ENCODE measurements around the gene ELAVL3. TPM values are rescaled to one million over a fixed set of nuclear protein-coding genes. Genes with fewer than 3 reads are reported as not detected.
"Not testable (repeated sequence)": the region's sequence is repeated elsewhere in the genome, so short reads cannot be mapped to it uniquely, and the experiment has no call there.

The ELAVL3 gene
- total and polyA plus RNA-seq, 2 donors (not counting 3 experiments of a cell fraction or from before 2014, with no cell fraction given) = not detected

DNA sequence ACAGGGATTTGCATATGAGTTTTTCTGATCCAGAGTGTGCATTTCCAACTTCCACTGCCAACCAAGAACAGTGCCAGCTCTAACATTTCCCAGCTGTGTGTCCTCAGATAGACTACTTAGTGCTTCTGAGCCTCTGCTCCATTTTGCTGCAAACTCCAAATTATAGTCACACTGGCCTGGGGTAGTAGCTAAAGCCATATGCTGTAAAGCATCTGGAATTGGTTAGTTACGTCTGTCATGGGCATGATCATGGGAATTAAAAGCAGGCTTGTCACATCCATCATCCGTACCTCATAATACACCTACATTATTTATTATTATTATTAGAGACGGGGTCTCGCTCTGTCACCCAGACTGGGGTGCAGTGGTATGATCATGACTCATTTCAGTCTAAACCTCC, 7.1 kb downstream of the ELAVL3 start:
- intact Hi-C loops (cut with micrococcal nuclease) (no loop called here), dilution Hi-C loops (cut with MboI; ENCODE audit: extremely low pct_ligation_motif_present, low sequenced_read_pairs) (no loop called here)
- Histone ChIP-seq H3K9me1 (replicated peaks; ENCODE audit: control insufficient read depth, extremely low read depth, insufficient read depth, low read length) (no peaks in the 10 kb centered on the region), H3K36me3 (ENCODE audit: control insufficient read depth in 2 of 2, extremely low read depth in 1 of 2, insufficient read depth in 2 of 2, low read length in 2 of 2) (no peaks in the 10 kb centered on the region), H3K4me2 (ENCODE audit: insufficient read depth, low read length) (no peak overlapping the region), H4K20me1 (replicated peaks; ENCODE audit: control insufficient read depth, extremely low read depth, insufficient read depth, low read length) (no peaks in the 10 kb centered on the region), H3K27ac (ENCODE audit: insufficient read depth, low read depth, low read length) (no peak overlapping the region), H3K79me2 (ENCODE audit: control insufficient read depth, insufficient read depth, low read length) (no peaks in the 10 kb centered on the region), H3K4me3 (replicated peaks in 1 of 3; ENCODE audit: insufficient read depth in 1 of 3, low read depth in 1 of 3, low read length in 3 of 3) (no peak overlapping the region), H2AFZ (ENCODE audit: low read depth, low read length) (no peak overlapping the region), H3K9ac (replicated peaks; ENCODE audit: extremely low read depth, insufficient read depth, low read length) (no peak overlapping the region), H3K9me3 (replicated peaks; ENCODE audit: control insufficient read depth, insufficient read depth, low read length) (no peaks in the 10 kb centered on the region), H3K27me3 (ENCODE audit: control insufficient read depth in 2 of 2, insufficient read depth in 2 of 2, low read length in 2 of 2) (peaks cover 0 to 3% of the 10 kb centered on the region in 2 experiments), H3K4me1 (ENCODE audit: control insufficient read depth, extremely low read depth, insufficient read depth, low read length) (no peaks in the 10 kb centered on the region)
- BruUV-seq (replicated peaks) = no TSS peak
- ChIA-PET CTCF (no interaction called here), POLR2A (no interaction called here)
- DNase-seq (ENCODE audit: low read depth, low spot score) (no peak), FAIRE-seq (no peak)
- TF ChIP-seq JUN (IDR thresholded peaks at IDR 0.05; ENCODE audit: borderline replicate concordance, insufficient read depth, insufficient read length, low read depth) = no peak
- TF ChIP-seq, protein P1, sequence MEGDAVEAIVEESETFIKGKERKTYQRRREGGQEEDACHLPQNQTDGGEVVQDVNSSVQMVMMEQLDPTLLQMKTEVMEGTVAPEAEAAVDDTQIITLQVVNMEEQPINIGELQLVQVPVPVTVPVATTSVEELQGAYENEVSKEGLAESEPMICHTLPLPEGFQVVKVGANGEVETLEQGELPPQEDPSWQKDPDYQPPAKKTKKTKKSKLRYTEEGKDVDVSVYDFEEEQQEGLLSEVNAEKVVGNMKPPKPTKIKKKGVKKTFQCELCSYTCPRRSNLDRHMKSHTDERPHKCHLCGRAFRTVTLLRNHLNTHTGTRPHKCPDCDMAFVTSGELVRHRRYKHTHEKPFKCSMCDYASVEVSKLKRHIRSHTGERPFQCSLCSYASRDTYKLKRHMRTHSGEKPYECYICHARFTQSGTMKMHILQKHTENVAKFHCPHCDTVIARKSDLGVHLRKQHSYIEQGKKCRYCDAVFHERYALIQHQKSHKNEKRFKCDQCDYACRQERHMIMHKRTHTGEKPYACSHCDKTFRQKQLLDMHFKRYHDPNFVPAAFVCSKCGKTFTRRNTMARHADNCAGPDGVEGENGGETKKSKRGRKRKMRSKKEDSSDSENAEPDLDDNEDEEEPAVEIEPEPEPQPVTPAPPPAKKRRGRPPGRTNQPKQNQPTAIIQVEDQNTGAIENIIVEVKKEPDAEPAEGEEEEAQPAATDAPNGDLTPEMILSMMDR (IDR thresholded peaks at IDR 0.05; ENCODE audit: extremely low read depth in 1 of 2, insufficient read depth in 1 of 2, low read depth in 1 of 2, low read length in 2 of 2) = no peak

GRCh38 chr19:11468266-11468845, 12.5 kb downstream of the ELAVL3 start:
- FAIRE-seq; H3K79me2 ChIP-seq (ENCODE audit: control insufficient read depth, insufficient read depth, low read length); H3K4me1 ChIP-seq (ENCODE audit: control insufficient read depth, extremely low read depth, insufficient read depth, low read length); intact Hi-C loops (cut with micrococcal nuclease); H3K9ac ChIP-seq (replicated peaks; ENCODE audit: extremely low read depth, insufficient read depth, low read length); H3K9me3 ChIP-seq (replicated peaks; ENCODE audit: control insufficient read depth, insufficient read depth, low read length); H3K27ac ChIP-seq (ENCODE audit: insufficient read depth, low read depth, low read length); POLR2A ChIA-PET; H3K36me3 ChIP-seq (ENCODE audit: control insufficient read depth in 2 of 2, extremely low read depth in 1 of 2, insufficient read depth in 2 of 2, low read length in 2 of 2); H3K27me3 ChIP-seq (ENCODE audit: control insufficient read depth in 2 of 2, insufficient read depth in 2 of 2, low read length in 2 of 2); BruUV-seq (replicated peaks); H3K4me3 ChIP-seq (replicated peaks in 1 of 3; ENCODE audit: insufficient read depth in 1 of 3, low read depth in 1 of 3, low read length in 3 of 3); H4K20me1 ChIP-seq (replicated peaks; ENCODE audit: control insufficient read depth, extremely low read depth, insufficient read depth, low read length); H2AFZ ChIP-seq (ENCODE audit: low read depth, low read length); H3K4me2 ChIP-seq (ENCODE audit: insufficient read depth, low read length); H3K9me1 ChIP-seq (replicated peaks; ENCODE audit: control insufficient read depth, extremely low read depth, insufficient read depth, low read length); DNase-seq (ENCODE audit: low read depth, low spot score); dilution Hi-C loops (cut with MboI; ENCODE audit: extremely low pct_ligation_motif_present, low sequenced_read_pairs): not testable (repeated sequence)
- CTCF ChIA-PET = interaction anchor here (0.6 kb wide), 1 partner anchor 225 kb away, joined by 3 read pairs; no protein-coding TSS in a partner anchor

All from endothelial cell of umbilical vein (primary cell).